ENCODE data around the gene POLR2I.

The POLR2I gene

DNA sequence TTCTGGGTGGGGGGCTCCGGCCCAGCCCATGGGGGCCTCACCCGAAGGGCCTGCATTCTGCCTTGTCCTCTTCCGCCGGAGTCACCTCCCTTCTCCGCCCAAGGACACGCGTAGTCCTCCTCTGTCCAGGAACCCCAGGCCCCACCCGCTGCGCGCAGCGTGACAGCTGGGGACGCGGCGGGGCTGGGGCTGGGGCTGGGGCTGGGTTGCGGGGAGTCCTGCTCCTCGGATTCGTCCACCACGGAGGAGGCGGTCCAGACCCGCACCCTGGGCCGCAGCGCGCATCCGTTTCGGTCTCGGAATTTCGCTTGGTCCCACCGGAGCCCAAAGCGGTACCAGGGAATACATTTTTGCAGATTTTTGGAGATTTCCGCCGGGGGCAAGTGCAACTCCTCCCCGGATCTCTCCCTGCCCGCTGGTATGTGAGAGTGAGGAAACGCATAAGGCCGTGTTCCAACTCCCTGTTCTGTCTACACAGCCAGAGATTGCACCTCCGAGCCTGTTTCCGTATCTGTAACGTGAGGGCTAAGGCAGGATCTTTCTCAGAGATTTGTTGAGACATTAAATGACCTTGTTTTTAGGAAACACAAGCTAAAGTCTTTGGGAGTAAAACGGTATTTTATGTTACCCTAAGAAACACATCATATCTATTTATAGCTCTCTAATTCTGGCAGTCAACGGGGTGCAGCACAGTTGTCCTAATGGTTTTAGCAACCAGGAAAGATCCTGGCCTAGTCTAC lies 37.8 kb upstream of the POLR2I start, which contains the start of gene COX7A1:
Gene COX7A1, minus strand, starts transcription at position 96 of the 740 bp plus-strand sequence. Its CDS starts 40 bp downstream, at position 56.
- Histone ChIP-seq H4K91ac (ENCODE audit: low read depth, low read length) (no peak within 1 kb of the TSS), H3K18ac (ENCODE audit: low read length) (no peak within 1 kb of the TSS), H2BK120ac (ENCODE audit: insufficient read depth, low read length, poor library complexity) (no peak within 1 kb of the TSS), H3K23ac (ENCODE audit: low read length) (no peak within 1 kb of the TSS), H3K79me2 (ENCODE audit: control insufficient read depth, insufficient read depth, low read length, poor library complexity) (no peaks in the 10 kb centered on the region), H3K36me3 (ENCODE audit: control insufficient read depth in 1 of 2, insufficient read depth in 2 of 2, low read length in 2 of 2) (peaks cover 47 to 51% of the 10 kb centered on the region in 2 experiments), H3K4me1 (ENCODE audit: control insufficient read depth in 1 of 2, insufficient read depth in 2 of 2, low read length in 2 of 2) (no peaks in the 10 kb centered on the region), H2AFZ (ENCODE audit: insufficient read depth, low read length, poor library complexity) (no peak within 1 kb of the TSS), H2AK5ac (ENCODE audit: low read length) (no peak within 1 kb of the TSS), H3K14ac (ENCODE audit: low read length) (no peak within 1 kb of the TSS), H3K4ac (ENCODE audit: low read depth, low read length) (no peak within 1 kb of the TSS), H4K8ac (ENCODE audit: low read depth, low read length) (no peak within 1 kb of the TSS), H3K27ac (ENCODE audit: low read depth, low read length) (no peak within 1 kb of the TSS), H3K27me3 (ENCODE audit: insufficient read depth, low read length) (no peaks in the 10 kb centered on the region), H2BK5ac (ENCODE audit: low read depth, low read length, poor library complexity) (no peak within 1 kb of the TSS), H3K4me2 (ENCODE audit: low read length) (no peak within 1 kb of the TSS), H3K79me1 (ENCODE audit: low read length) (no peaks in the 10 kb centered on the region), H4K12ac (ENCODE audit: low read depth, low read length) (no peak within 1 kb of the TSS), H2BK12ac (ENCODE audit: low read length) (no peak within 1 kb of the TSS), H3K9me3 (ENCODE audit: insufficient read depth, low read depth, low read length) (peaks cover 1% of the 10 kb centered on the region), H3K4me3 (ENCODE audit: low read depth, low read length) (no peak within 1 kb of the TSS), H3K9ac (ENCODE audit: low read length) (no peak within 1 kb of the TSS)
- peak; percentile 13 to 36 for DNase-seq
- WGBS (ENCODE audit: extremely low coverage, insufficient coverage, insufficient read length) = no CpG with 5 or more reads among the region's 40 CpGs

DNA sequence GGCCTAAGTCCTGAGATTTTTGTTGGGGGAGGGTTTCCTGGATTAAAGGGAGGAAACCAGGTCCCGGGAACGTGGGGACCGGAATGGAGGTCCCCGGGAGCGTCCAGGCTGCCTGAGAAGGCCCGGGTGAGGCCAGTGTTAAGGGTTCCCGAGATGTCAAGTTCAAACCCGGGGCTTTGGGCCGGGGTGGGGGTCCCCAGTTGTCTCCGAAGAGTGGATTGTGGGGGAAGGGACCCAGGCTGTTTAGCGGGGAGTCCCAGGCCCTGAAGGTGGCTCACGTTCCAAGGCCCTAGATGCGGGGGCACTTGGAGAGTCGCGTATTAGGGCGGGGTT lies 37.3 kb upstream of the POLR2I start:
- Histone ChIP-seq H3K27ac (ENCODE audit: low read depth, low read length) (no peak overlapping the region), H3K9me3 (ENCODE audit: insufficient read depth, low read depth, low read length) (peaks cover 1% of the 10 kb centered on the region), H3K9ac (ENCODE audit: low read length) (no peak overlapping the region), H2BK120ac (ENCODE audit: insufficient read depth, low read length, poor library complexity) (no peak overlapping the region), H2AFZ (ENCODE audit: insufficient read depth, low read length, poor library complexity) (no peak overlapping the region), H3K4ac (ENCODE audit: low read depth, low read length) (no peak overlapping the region), H3K4me2 (ENCODE audit: low read length) (no peak overlapping the region), H3K79me2 (ENCODE audit: control insufficient read depth, insufficient read depth, low read length, poor library complexity) (no peaks in the 10 kb centered on the region), H3K14ac (ENCODE audit: low read length) (no peak overlapping the region), H2AK5ac (ENCODE audit: low read length) (no peak overlapping the region), H3K18ac (ENCODE audit: low read length) (no peak overlapping the region), H4K8ac (ENCODE audit: low read depth, low read length) (no peak overlapping the region), H2BK5ac (ENCODE audit: low read depth, low read length, poor library complexity) (no peak overlapping the region), H3K36me3 (ENCODE audit: control insufficient read depth in 1 of 2, insufficient read depth in 2 of 2, low read length in 2 of 2) (peaks cover 50 to 55% of the 10 kb centered on the region in 2 experiments), H4K91ac (ENCODE audit: low read depth, low read length) (no peak overlapping the region), H2BK12ac (ENCODE audit: low read length) (no peak overlapping the region), H3K4me1 (ENCODE audit: control insufficient read depth in 1 of 2, insufficient read depth in 2 of 2, low read length in 2 of 2) (no peaks in the 10 kb centered on the region), H3K27me3 (ENCODE audit: insufficient read depth, low read length) (no peaks in the 10 kb centered on the region), H3K23ac (ENCODE audit: low read length) (no peak overlapping the region), H3K79me1 (ENCODE audit: low read length) (no peaks in the 10 kb centered on the region), H4K12ac (ENCODE audit: low read depth, low read length) (no peak overlapping the region), H3K4me3 (ENCODE audit: low read depth, low read length) (no peak overlapping the region)
- WGBS (ENCODE audit: extremely low coverage, insufficient coverage, insufficient read length) = no CpG with 5 or more reads among the region's 16 CpGs
- no peak for DNase-seq

DNA sequence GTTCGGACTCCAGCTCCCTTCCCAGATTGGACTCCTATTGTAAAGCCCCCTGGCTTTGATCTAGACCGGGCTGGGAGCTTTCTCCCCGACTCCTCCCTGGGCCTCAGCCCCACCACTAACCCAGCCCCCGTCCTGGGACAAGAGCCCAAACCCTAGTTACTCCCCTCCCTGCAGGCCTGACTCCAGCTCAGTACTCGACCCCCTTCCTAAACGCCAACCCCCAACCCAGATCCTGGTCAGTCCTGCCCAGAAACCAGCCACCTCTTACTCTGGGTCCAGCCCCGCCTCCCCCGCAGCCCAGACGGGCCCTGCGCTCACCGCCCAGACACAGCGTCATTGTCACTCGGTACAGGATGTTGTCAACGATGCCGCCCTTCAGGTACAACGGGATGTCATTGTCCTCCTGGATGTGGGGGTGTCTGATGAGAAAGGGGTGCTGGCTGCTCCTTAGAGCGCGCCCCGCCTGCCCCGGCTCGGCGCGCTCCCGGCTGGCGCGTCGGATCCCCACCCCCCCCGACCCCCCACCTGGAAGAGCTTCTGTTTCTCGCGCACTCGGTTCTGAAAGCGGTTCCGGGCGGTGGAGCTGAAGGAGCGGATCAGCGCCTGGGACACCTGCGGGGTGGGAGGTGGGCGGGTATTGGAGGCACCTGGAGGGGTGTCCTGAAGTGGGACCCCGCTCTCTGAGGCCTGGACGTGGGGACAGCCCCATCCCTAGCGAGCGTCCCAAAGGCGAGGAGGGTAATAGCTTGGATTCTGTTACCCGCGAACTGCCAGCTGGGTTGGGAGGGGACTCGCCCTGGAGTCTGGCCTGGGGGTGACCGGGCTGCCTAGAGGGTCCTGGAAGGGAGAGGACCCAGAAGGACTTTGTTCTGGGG lies 36.7 kb upstream of the POLR2I start:
- Histone ChIP-seq H4K12ac (ENCODE audit: low read depth, low read length) (no peak overlapping the region), H3K4me3 (ENCODE audit: low read depth, low read length) (no peak overlapping the region), H2BK12ac (ENCODE audit: low read length) (no peak overlapping the region), H2AK5ac (ENCODE audit: low read length) (no peak overlapping the region), H3K79me1 (ENCODE audit: low read length) (no peaks in the 10 kb centered on the region), H2AFZ (ENCODE audit: insufficient read depth, low read length, poor library complexity) (no peak overlapping the region), H3K79me2 (ENCODE audit: control insufficient read depth, insufficient read depth, low read length, poor library complexity) (no peaks in the 10 kb centered on the region), H3K36me3 (ENCODE audit: control insufficient read depth in 1 of 2, insufficient read depth in 2 of 2, low read length in 2 of 2) (peaks cover 57 to 61% of the 10 kb centered on the region in 2 experiments), H3K4me2 (ENCODE audit: low read length) (no peak overlapping the region), H3K18ac (ENCODE audit: low read length) (no peak overlapping the region), H4K91ac (ENCODE audit: low read depth, low read length) (no peak overlapping the region), H3K23ac (ENCODE audit: low read length) (no peak overlapping the region), H2BK5ac (ENCODE audit: low read depth, low read length, poor library complexity) (no peak overlapping the region), H3K14ac (ENCODE audit: low read length) (no peak overlapping the region), H3K4me1 (ENCODE audit: control insufficient read depth in 1 of 2, insufficient read depth in 2 of 2, low read length in 2 of 2) (no peaks in the 10 kb centered on the region), H4K8ac (ENCODE audit: low read depth, low read length) (no peak overlapping the region), H3K9me3 (ENCODE audit: insufficient read depth, low read depth, low read length) (peaks cover 1% of the 10 kb centered on the region), H3K27me3 (ENCODE audit: insufficient read depth, low read length) (no peaks in the 10 kb centered on the region), H3K27ac (ENCODE audit: low read depth, low read length) (no peak overlapping the region), H3K9ac (ENCODE audit: low read length) (no peak overlapping the region), H2BK120ac (ENCODE audit: insufficient read depth, low read length, poor library complexity) (no peak overlapping the region), H3K4ac (ENCODE audit: low read depth, low read length) (no peak overlapping the region)
- no CpG with 5 or more reads among the region's 47 CpGs for WGBS (ENCODE audit: extremely low coverage, insufficient coverage, insufficient read length)
- no peak for DNase-seq

DNA sequence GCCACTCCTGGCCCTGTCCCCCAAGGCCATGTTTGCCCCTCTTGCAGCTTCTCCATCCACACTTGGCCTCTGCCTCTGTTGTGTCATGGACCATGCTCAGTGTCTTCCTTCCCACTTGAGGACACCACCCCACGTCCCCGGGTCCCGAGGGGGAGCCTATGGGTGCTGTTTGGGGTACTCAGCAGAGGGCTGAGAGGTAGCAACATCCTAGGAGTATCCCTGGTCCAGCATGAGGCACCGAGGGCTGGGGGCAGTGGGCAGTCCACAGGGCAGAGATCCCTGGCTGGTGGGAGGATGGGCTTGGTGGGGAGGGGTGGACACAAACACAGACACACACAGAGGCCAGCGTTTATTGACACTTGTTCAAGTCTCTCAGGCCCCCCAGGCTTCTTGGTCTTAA lies 35.9 kb upstream of the POLR2I start:
- Histone ChIP-seq H3K9ac (ENCODE audit: low read length) (no peak overlapping the region), H2BK12ac (ENCODE audit: low read length) (no peak overlapping the region), H4K12ac (ENCODE audit: low read depth, low read length) (no peak overlapping the region), H4K8ac (ENCODE audit: low read depth, low read length) (no peak overlapping the region), H3K4me2 (ENCODE audit: low read length) (no peak overlapping the region), H3K79me1 (ENCODE audit: low read length) (no peaks in the 10 kb centered on the region), H2BK5ac (ENCODE audit: low read depth, low read length, poor library complexity) (no peak overlapping the region), H4K91ac (ENCODE audit: low read depth, low read length) (no peak overlapping the region), H3K4me1 (ENCODE audit: control insufficient read depth in 1 of 2, insufficient read depth in 2 of 2, low read length in 2 of 2) (no peaks in the 10 kb centered on the region), H3K18ac (ENCODE audit: low read length) (no peak overlapping the region), H3K79me2 (ENCODE audit: control insufficient read depth, insufficient read depth, low read length, poor library complexity) (no peaks in the 10 kb centered on the region), H3K23ac (ENCODE audit: low read length) (no peak overlapping the region), H3K36me3 (ENCODE audit: control insufficient read depth in 1 of 2, insufficient read depth in 2 of 2, low read length in 2 of 2) (peaks cover 64 to 69% of the 10 kb centered on the region in 2 experiments), H2AK5ac (ENCODE audit: low read length) (no peak overlapping the region), H2BK120ac (ENCODE audit: insufficient read depth, low read length, poor library complexity) (no peak overlapping the region), H3K4ac (ENCODE audit: low read depth, low read length) (no peak overlapping the region), H3K27ac (ENCODE audit: low read depth, low read length) (no peak overlapping the region), H3K9me3 (ENCODE audit: insufficient read depth, low read depth, low read length) (peaks cover 1% of the 10 kb centered on the region), H2AFZ (ENCODE audit: insufficient read depth, low read length, poor library complexity) (no peak overlapping the region), H3K27me3 (ENCODE audit: insufficient read depth, low read length) (no peaks in the 10 kb centered on the region), H3K4me3 (ENCODE audit: low read depth, low read length) (no peak overlapping the region), H3K14ac (ENCODE audit: low read length) (no peak overlapping the region)
- WGBS (ENCODE audit: extremely low coverage, insufficient coverage, insufficient read length) = no CpG with 5 or more reads among the region's 5 CpGs
- DNase-seq = no peak

Data from trophoblast cell (in vitro differentiated cells and primary cell).